ENCODE results near the gene PLA2R1. TPM values are rescaled to one million over a fixed set of nuclear protein-coding genes. Genes with fewer than 3 reads are reported as not detected.

Gene PLA2R1
- total RNA-seq, 1 donor from 2014 or later: 2.1 TPM

DNA sequence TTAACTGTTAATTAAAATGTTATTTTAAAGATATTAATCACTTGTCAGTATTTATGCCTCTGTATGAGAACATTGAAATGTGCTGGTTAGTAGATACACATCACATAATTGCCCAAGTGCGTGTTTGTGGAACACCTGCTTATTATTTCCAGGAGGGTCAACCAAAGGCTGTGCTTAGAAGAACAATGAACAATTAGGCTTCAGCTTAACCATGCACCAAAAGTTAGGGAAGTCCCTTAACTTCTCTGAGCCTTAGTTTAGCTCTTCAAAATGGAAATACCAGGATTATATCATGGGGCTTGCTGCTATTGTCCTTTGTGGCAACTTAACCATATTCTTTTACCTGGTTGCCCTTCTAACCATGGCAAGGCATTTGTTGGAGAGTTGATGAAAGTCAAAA lies 43.0 kb upstream of the PLA2R1 start:
- no peaks in the 10 kb centered on the region for H3K27me3 ChIP-seq (ENCODE audit: control insufficient read depth, insufficient read depth, low read length)
- no peak for DNase-seq (ENCODE audit: low read depth)
- H3K36me3 ChIP-seq (ENCODE audit: control insufficient read depth, insufficient read depth, low read length): peaks cover 15% of the 10 kb centered on the region
- no peak overlapping the region for H3K4me3 ChIP-seq (ENCODE audit: low read depth, low read length)
- FAIRE-seq: no peak
- TF ChIP-seq, protein P1, sequence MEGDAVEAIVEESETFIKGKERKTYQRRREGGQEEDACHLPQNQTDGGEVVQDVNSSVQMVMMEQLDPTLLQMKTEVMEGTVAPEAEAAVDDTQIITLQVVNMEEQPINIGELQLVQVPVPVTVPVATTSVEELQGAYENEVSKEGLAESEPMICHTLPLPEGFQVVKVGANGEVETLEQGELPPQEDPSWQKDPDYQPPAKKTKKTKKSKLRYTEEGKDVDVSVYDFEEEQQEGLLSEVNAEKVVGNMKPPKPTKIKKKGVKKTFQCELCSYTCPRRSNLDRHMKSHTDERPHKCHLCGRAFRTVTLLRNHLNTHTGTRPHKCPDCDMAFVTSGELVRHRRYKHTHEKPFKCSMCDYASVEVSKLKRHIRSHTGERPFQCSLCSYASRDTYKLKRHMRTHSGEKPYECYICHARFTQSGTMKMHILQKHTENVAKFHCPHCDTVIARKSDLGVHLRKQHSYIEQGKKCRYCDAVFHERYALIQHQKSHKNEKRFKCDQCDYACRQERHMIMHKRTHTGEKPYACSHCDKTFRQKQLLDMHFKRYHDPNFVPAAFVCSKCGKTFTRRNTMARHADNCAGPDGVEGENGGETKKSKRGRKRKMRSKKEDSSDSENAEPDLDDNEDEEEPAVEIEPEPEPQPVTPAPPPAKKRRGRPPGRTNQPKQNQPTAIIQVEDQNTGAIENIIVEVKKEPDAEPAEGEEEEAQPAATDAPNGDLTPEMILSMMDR (IDR thresholded peaks at IDR 0.05; ENCODE audit: insufficient read depth, low read length, severe bottlenecking): no peak

DNA sequence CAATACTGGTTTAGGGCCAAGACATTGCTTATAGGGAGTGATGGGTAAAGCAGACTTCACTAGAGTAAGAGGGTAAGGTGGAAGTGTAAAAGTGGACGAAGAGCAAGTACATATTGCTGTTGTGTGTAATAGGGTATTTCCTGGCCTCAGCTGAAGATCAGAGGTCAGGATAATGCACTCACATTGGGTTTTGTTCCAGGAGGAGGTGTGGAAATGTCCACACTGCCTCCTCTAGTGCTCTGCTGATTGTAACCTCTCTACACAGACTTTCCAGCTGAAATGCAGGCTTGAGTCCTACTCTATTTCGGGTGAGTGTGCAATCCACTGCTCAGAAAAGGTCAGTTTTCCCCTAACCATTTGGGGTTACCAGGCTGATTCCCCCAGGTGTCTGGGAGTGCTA lies 41.7 kb upstream of the PLA2R1 start:
- TF ChIP-seq, protein P1 (IDR thresholded peaks at IDR 0.05; ENCODE audit: insufficient read depth, low read length, severe bottlenecking): no peak
- H3K4me3 ChIP-seq (ENCODE audit: low read depth, low read length): no peak overlapping the region
- peak; percentile 18 for FAIRE-seq
- H3K27me3 ChIP-seq (ENCODE audit: control insufficient read depth, insufficient read depth, low read length): no peaks in the 10 kb centered on the region
- peaks cover 15% of the 10 kb centered on the region for H3K36me3 ChIP-seq (ENCODE audit: control insufficient read depth, insufficient read depth, low read length)
- no peak for DNase-seq (ENCODE audit: low read depth)

DNA sequence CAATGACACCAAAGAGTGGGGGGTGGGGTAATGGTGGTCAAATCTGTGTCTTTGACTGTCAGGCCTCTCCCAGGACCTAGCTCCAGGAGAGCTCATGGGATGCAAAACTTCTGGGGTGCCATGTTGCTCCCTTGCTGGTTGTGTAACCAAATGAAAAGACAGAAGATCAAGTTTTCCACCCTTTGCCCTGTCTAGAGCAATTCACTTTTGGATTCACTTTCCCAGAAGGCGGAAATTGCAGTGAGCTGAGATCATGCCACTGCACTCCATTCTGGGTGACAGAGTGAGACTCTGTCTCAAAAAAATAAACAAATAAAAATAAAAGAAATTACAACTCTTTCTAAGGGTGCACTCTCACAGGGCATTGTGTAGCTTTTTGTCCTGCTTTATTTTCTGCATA lies 34.9 kb upstream of the PLA2R1 start:
- H3K27me3 ChIP-seq (ENCODE audit: control insufficient read depth, insufficient read depth, low read length): no peaks in the 10 kb centered on the region
- H3K4me3 ChIP-seq (ENCODE audit: low read depth, low read length): no peak overlapping the region
- TF ChIP-seq, protein P1 (IDR thresholded peaks at IDR 0.05; ENCODE audit: insufficient read depth, low read length, severe bottlenecking): no peak
- DNase-seq (ENCODE audit: low read depth) (no peak), FAIRE-seq (no peak)
- peaks cover under 1% of the 10 kb centered on the region for H3K36me3 ChIP-seq (ENCODE audit: control insufficient read depth, insufficient read depth, low read length)

DNA sequence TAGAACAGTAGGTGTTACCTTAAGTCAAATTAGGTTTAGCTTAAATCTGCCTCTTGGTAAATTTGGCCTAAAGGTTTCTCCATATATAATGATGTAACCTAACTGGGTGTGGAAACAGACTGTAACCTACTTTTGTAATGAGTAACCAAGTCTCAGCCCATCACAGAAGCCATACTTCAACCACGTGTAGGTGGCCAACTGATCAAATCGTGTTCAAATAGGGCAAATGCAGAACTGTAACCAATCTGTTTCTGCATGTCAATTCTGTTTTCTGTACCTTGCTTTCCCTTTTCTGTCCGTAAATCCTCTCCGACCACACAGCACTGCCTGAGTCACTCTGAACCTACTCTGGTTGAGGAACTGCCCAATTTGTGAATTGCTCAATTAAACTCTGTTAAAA lies 34.0 kb upstream of the PLA2R1 start:
- peak; percentile 85 for DNase-seq (ENCODE audit: low read depth)
- no peak overlapping the region for H3K4me3 ChIP-seq (ENCODE audit: low read depth, low read length)
- H3K36me3 ChIP-seq (ENCODE audit: control insufficient read depth, insufficient read depth, low read length): no peaks in the 10 kb centered on the region
- TF ChIP-seq, protein P1 (IDR thresholded peaks at IDR 0.05; ENCODE audit: insufficient read depth, low read length, severe bottlenecking): no peak
- H3K27me3 ChIP-seq (ENCODE audit: control insufficient read depth, insufficient read depth, low read length): no peaks in the 10 kb centered on the region
- peak; percentile 23 for FAIRE-seq

DNA sequence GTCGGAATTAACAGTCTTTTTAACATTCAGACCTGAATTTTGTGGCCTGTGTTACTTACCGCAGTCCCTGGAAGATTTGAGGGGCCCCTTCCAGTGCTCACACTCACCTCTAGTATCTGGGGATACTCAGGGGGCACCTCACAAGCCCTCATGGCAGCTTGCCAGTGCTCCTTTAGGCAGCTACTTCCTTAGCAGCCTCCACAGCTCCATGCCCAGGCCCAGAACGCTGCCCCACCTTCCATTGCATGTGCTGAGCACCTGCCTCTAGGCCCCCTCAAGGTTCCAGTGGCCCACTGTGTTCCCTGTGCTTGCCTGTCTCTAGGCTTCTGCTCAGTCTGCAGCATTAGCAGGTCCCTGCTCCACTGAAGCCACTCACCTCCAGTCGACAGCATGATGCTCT lies 30.0 kb upstream of the PLA2R1 start:
- Histone ChIP-seq H3K4me3 (ENCODE audit: low read depth, low read length) (no peak overlapping the region), H3K36me3 (ENCODE audit: control insufficient read depth, insufficient read depth, low read length) (no peaks in the 10 kb centered on the region), H3K27me3 (ENCODE audit: control insufficient read depth, insufficient read depth, low read length) (no peaks in the 10 kb centered on the region)
- FAIRE-seq (no peak), DNase-seq (ENCODE audit: low read depth) (no peak)
- TF ChIP-seq, protein P1 (IDR thresholded peaks at IDR 0.05; ENCODE audit: insufficient read depth, low read length, severe bottlenecking): no peak

DNA sequence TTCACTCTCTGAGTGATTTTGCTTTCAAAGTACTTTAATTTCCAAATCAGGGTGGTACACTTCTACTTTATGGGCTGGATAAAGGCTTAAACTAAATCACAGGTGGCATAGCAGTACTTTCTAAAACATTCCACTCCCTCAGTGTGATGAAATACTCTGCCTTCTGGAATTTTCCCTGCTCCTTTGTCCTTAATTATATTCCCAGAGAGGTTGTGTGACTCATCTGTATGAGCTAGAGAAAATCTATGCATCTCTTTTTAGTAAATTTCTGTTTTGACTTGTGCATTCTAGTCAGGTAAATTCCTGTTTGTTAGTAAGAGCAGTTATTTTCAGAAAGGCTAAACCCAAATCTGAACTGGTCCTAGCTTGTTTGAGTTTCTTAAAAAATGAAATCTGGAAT lies 29.0 kb upstream of the PLA2R1 start:
- no peak for FAIRE-seq
- no peak overlapping the region for H3K4me3 ChIP-seq (ENCODE audit: low read depth, low read length)
- no peaks in the 10 kb centered on the region for H3K36me3 ChIP-seq (ENCODE audit: control insufficient read depth, insufficient read depth, low read length)
- DNase-seq (ENCODE audit: low read depth): peak; percentile 99
- TF ChIP-seq, protein P1 (IDR thresholded peaks at IDR 0.05; ENCODE audit: insufficient read depth, low read length, severe bottlenecking): no peak
- H3K27me3 ChIP-seq (ENCODE audit: control insufficient read depth, insufficient read depth, low read length): no peaks in the 10 kb centered on the region
